ENCODE results near the gene TNKS1BP1. TPM values are rescaled to one million over a fixed set of nuclear protein-coding genes. Genes with fewer than 3 reads are reported as not detected.

TNKS1BP1 gene
- polyA plus RNA-seq, 1 experiment, result 73.7 TPM

- Histone ChIP-seq H3K27me3 (ENCODE audit: control insufficient read depth, insufficient read depth, low read length) (no peaks in the 10 kb centered on the region), H3K4me3 (ENCODE audit: low read depth, low read length) (no peak overlapping the region), H3K36me3 (ENCODE audit: control insufficient read depth, insufficient read depth, low read length) (peaks cover 73% of the 10 kb centered on the region)
- ChIA-PET CTCF (interaction anchor here (0.6 to 2.1 kb wide), 3 partner anchors 10 to 339 kb away, joined by 3 to 7 read pairs (median 4); no protein-coding TSS in a partner anchor), POLR2A (no interaction called here)
- TF ChIP-seq, protein P1, sequence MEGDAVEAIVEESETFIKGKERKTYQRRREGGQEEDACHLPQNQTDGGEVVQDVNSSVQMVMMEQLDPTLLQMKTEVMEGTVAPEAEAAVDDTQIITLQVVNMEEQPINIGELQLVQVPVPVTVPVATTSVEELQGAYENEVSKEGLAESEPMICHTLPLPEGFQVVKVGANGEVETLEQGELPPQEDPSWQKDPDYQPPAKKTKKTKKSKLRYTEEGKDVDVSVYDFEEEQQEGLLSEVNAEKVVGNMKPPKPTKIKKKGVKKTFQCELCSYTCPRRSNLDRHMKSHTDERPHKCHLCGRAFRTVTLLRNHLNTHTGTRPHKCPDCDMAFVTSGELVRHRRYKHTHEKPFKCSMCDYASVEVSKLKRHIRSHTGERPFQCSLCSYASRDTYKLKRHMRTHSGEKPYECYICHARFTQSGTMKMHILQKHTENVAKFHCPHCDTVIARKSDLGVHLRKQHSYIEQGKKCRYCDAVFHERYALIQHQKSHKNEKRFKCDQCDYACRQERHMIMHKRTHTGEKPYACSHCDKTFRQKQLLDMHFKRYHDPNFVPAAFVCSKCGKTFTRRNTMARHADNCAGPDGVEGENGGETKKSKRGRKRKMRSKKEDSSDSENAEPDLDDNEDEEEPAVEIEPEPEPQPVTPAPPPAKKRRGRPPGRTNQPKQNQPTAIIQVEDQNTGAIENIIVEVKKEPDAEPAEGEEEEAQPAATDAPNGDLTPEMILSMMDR (IDR thresholded peaks at IDR 0.05; ENCODE audit: insufficient read depth, low read depth, low read length), result no peak
- no peak for DNase-seq (ENCODE audit: low read depth)
Measured at GRCh38 chr11:57312511-57313021, 12.2 kb downstream of the TNKS1BP1 start.

GRCh38 chr11:57311109-57311936 lies 13.4 kb downstream of the TNKS1BP1 start:
- ChIA-PET CTCF (interaction anchor here (0.7 to 2.1 kb wide), 5 partner anchors 11 to 147 kb away, joined by 3 to 7 read pairs (median 4); no protein-coding TSS in a partner anchor), POLR2A (interaction anchor here (0.7 to 1.8 kb wide), 4 partner anchors 9 to 401 kb away, joined by 3 to 12 read pairs (median 4); partner anchors contain the start of gene MED19)
- Histone ChIP-seq H3K4me3 (ENCODE audit: low read depth, low read length) (peak overlapping the region; percentile 49), H3K27me3 (ENCODE audit: control insufficient read depth, insufficient read depth, low read length) (no peaks in the 10 kb centered on the region), H3K36me3 (ENCODE audit: control insufficient read depth, insufficient read depth, low read length) (peaks cover 64% of the 10 kb centered on the region)
- peak; percentile 79 for DNase-seq (ENCODE audit: low read depth)
- TF ChIP-seq, protein P1 (IDR thresholded peaks at IDR 0.05; ENCODE audit: insufficient read depth, low read depth, low read length), result no peak

DNA sequence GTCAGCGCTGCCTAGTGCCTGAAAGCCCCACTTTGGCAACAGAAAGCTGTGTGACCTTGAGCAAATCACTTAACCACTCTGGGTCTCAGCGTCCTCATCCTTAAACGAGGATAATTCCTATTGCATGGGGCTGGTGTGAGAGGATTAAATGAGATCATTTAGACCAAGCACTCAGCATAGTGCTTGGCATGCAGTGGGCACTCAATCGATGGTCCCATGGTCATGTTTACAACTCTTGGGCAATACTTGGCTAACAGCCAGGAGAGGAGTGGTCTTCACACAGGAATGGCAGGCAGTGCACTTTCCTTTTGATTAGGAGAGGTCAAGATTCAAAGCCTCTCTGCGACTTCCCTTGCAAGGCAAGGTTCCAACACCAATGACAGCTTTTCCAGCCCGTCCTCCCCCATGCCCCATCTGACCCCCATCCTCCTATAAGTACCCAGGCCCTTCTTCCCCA lies 14.1 kb downstream of the TNKS1BP1 start:
- ChIA-PET CTCF (interaction anchor here (0.7 to 1.5 kb wide), 4 partner anchors 11 to 148 kb away, joined by 3 to 4 read pairs (median 3); no protein-coding TSS in a partner anchor), POLR2A (interaction anchor here (0.5 to 1.8 kb wide), 3 partner anchors 8 to 401 kb away, joined by 4 to 12 read pairs (median 7); partner anchors contain the start of gene MED19)
- Histone ChIP-seq H3K4me3 (ENCODE audit: low read depth, low read length) (peak overlapping the region; percentile 49), H3K27me3 (ENCODE audit: control insufficient read depth, insufficient read depth, low read length) (no peaks in the 10 kb centered on the region), H3K36me3 (ENCODE audit: control insufficient read depth, insufficient read depth, low read length) (peaks cover 59% of the 10 kb centered on the region)
- TF ChIP-seq, protein P1 (IDR thresholded peaks at IDR 0.05; ENCODE audit: insufficient read depth, low read depth, low read length), result no peak
- DNase-seq (ENCODE audit: low read depth), result no peak

DNA sequence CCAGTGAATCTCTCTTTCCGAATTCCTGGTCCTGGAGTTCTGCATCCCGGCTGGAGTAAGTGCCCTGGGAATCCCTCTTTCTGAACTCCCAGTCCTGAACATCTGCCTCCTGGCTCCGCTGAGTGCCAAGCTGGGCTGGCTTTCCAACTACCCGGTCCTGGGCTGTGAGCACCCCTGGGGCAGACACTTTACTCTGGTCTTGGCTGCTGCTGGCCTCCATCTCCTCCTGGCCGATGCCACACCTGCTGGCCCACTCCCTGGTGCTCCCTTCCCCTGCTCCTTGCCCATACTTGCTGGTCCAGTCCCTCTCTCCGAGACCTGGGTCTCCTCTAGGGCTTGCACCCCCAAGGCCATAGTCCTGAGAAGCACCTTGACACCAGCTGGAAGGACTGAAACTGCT lies 14.7 kb downstream of the TNKS1BP1 start:
- DNase-seq (ENCODE audit: low read depth), result no peak
- ChIA-PET POLR2A (interaction anchor here (0.5 to 0.7 kb wide), 2 partner anchors 9 to 402 kb away, joined by 4 to 7 read pairs; partner anchors contain the start of gene MED19), CTCF (interaction anchor here (0.9 kb wide), 1 partner anchor 11 kb away, joined by 3 read pairs; no protein-coding TSS in a partner anchor)
- H3K4me3 ChIP-seq (ENCODE audit: low read depth, low read length), result no peak overlapping the region
- H3K27me3 ChIP-seq (ENCODE audit: control insufficient read depth, insufficient read depth, low read length), result no peaks in the 10 kb centered on the region
- TF ChIP-seq, protein P1 (IDR thresholded peaks at IDR 0.05; ENCODE audit: insufficient read depth, low read depth, low read length), result no peak
- peaks cover 57% of the 10 kb centered on the region for H3K36me3 ChIP-seq (ENCODE audit: control insufficient read depth, insufficient read depth, low read length)
